NCI-H2081 treated with DMSO at 0.1 percent for 48 hours (cell line): ENCODE data around the gene SP6.

Experiments
- DNase-seq: peaks from one replicate; lab custom pipeline; 2025; lab: John Stamatoyannopoulos, UW

SP6 gene

DNA sequence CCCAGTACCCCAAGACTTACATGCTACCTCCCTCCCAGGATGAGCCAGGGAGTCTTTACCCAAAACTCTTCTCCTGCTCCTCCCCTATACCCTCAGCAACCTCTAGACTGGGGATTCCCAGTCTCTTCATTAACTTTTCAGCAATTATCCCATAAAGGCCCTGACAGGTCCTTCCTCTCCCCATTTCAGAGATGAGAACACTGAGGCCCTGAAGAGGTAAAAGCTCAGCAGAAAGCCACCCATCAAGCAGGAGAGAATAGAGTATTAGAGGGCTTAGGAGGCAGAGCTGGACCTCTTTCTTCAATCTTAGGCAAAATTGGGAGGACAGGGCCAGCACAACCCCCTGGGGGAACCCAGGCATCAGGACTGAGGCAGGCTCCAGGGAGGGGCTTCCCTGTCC, 5.9 kb upstream of the SP6 start:
- DNase-seq = no peak

GRCh38 chr17:47855737-47856136, 4.8 kb upstream of the SP6 start:
- no peak for DNase-seq

DNA sequence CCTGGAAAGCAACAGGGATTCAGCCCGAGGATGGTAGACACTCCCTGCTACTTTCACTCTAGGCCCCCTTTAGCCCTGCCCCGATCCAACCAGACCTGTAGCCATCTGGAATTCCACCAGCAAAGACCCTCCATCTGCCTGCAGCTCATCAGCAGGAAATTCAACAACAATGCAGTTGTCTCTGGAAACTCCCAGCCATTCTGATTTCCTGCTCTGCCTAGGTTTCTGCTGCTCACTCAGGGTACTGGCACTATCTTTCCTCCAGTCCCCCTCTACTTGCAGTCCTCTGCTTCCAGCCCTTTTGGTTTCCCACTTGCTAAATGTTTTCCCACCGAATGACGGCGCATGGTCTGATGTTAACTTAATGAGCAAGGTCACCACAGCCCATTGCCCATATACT, 2.7 kb upstream of the SP6 start:
- no peak for DNase-seq

DNA sequence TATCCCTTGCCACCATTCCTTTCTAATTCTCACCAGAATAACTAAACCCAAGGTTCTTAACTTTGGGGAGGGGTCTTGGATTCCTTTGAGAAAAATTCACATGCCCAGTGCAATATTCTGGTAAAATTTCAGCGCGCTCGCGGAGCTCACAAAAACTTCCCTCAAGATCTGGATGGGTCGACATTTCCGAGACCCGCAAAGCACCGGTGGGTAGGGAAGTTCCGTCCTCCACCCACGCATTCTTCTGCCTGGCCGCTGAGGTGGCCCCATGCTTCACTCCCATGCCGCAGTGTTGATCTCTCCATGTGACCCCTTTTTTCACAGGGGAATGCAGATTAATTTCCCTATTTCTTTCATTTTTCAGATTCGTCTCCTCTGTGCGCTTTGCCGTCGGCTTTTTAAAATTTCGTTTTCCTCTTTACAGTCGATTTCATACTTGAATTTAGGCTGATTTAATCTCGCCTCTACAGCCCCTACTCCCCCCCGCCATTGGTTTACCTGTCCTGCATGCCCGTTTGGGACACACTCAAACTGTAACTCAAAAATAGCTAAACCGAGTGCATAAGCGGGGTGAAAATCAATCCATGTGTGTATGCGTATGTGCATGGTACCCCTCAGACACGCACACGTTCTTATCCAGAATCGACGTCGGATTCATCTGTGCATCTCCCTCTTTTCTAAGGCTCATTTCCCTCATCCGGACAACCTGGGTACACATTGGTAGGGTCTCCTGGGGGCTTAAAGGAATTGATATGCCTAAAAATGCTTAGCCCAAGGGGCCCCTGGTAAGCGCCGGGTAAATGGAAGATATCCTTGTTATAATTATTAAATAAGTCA, 1.4 kb upstream of the SP6 start:
- DNase-seq = no peak

DNA sequence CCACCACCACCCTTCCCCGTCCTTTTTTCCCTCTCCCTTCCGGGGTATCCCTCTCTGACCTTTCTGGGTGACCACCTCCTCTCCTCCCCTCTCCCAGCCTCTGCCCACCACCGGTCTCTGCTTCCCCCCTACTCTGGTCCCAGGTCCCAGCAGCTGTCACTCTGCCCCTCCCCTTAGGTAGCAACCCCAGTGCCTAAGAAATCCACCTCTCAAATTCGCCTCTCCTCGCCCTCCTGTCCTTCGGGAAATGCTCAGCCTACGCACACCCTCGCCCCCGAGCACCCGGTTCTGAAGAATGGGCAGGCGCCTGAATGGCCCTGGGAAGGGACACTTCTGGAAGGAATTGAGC, 775 bp upstream of the SP6 start:
- no peak for DNase-seq

DNA sequence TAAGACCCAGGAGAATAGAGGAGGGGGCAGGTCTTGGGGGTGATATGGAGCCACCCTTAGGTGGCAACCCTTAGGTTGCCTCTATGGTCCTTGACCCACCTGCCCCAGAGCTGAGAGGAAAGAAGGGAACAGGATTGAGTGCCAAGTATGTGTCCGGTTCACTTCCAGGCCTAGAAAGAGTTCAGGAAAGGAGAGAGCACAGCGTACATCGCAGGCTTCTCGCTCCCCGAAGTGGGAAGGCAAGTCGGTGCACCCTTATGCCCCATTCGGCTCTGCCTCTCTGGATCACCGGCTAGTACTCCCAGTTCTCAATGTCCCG, 631 bp downstream of the SP6 start:
- DNase-seq = no peak

DNA sequence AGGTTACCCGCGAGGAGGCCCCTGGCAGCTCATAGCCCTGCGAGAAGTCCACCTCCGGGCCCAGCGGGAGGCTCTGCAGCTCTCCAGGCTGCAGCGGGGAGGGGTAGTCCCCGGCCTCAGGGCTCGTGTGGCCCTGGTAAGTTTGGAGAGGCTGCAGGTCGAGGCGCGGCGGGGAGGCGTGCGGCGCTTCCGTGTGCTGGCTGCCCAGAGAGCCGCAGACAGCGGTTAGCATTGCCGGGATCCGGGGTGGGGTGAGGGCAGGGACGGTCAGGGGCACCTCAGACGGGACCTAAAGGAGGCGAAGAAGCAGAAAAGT, 2.8 kb downstream of the SP6 start:
- no peak for DNase-seq

- DNase-seq = no peak
These were observed 3.4 kb downstream of the SP6 start for GRCh38 chr17:47847341-47848197.

- DNase-seq = no peak
These were observed 4.1 kb downstream of the SP6 start for GRCh38 chr17:47846716-47847340.

DNA sequence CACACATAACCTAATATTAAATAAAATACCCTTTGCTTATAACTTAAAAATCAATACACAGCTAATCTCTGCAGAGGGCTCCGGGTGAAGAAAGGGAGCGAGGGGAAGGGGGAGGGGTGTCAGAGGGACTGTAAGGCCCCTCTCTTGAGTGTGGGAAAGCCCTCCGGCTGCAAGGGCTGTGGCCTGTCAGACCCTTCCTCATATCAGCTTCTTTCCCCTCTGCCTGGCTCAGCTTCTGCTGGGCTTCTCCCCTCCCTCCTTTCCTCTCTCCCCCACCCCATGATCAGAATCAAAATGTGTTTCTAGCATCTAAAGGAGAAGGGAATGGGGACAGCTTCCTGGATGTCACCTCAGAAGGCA, 5.3 kb downstream of the SP6 start:
- no peak for DNase-seq

- DNase-seq = no peak
These were observed 5.9 kb downstream of the SP6 start for GRCh38 chr17:47844814-47845715.

- DNase-seq = no peak
These were observed 6.7 kb downstream of the SP6 start for GRCh38 chr17:47844227-47844626.

- no peak for DNase-seq
These were observed 7.6 kb downstream of the SP6 start for GRCh38 chr17:47843391-47843730.

- no peak for DNase-seq
These were observed 9.3 kb downstream of the SP6 start for GRCh38 chr17:47841488-47842291.

- peak; percentile 35 for DNase-seq
These were observed 10.0 kb downstream of the SP6 start, which contains the start of gene SCRN2 for GRCh38 chr17:47840742-47841487. SCRN2 (minus strand) TSS chr17:47841273; CDS start chr17:47840843, 430 bp downstream.

DNA sequence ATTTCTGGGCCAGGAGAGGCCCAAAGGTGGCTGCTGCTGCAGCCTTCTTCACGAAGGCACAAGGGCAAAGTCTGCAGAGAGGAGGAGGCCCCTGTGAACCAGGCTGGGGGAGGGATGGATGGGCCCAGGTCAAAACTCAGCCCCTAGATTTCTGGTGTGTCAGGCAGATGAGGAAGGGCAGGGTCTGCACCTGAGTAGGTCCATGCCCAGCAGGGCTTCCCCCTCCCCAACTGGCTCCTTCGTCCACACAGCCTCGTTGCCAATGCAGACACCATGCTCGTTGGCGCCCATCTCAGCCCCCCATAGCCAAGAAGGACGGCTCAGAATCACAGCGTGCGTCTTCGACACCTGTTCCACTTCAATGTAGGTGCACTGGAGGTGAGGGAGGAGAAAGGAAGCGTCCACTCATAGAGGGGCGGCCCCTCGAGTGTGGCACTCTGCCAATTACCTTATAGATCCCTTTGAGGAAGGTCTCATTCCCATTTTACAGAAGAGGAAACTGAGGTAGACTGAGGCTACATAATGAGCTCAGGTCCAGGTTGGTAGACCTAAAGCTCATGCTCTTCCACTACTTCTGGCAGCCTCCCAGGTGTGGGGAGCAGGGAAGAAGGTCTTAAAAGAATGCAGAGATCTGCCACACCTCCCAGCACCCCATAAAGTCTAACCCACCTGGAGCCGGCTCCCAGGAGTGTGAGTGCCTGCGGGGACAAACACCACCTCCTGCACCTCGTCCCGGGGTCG, 10.8 kb downstream of the SP6 start:
- DNase-seq = no peak

DNA sequence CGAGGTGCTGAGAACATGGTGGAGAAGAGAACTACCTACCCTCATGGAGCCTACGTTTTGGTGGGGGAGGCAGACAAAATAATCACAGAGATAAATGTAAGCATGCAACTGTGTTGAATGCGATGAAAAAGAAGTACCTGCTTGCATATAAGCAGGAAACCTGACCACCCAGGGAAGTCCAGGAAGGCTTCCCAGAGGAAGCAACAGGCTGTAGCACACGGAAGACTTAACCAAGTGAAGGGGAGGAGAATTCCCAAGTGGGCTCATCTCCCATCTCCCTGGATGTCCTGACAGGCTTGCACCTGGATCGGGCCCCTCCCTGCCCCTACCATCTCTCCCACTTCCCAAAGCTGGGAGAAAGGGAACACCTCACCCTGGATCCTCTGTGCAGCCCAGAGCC, 11.9 kb downstream of the SP6 start:
- DNase-seq = no peak

DNA sequence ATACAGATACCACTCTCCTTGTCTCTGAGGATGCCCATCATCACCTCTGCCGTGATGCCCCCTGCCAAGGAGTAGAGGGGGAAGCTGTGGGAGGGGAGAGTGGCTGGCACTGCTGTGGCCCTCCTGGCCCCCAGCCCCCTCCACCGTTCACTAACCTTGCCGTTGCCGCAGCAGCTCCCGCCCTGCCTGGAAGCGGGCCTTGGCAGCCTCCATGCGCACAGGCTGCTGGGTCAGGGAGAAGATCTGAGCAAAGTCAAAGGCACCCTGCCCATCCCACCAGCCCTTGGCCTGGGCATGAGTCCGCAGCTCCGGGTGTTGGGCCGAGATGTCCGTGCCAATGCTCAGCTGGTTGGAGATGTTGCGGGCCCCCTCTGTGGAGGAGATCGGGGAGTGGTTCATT, 12.3 kb downstream of the SP6 start:
- DNase-seq = no peak

- DNase-seq = no peak
These were observed 13.4 kb downstream of the SP6 start for GRCh38 chr17:47837401-47838039.

DNA sequence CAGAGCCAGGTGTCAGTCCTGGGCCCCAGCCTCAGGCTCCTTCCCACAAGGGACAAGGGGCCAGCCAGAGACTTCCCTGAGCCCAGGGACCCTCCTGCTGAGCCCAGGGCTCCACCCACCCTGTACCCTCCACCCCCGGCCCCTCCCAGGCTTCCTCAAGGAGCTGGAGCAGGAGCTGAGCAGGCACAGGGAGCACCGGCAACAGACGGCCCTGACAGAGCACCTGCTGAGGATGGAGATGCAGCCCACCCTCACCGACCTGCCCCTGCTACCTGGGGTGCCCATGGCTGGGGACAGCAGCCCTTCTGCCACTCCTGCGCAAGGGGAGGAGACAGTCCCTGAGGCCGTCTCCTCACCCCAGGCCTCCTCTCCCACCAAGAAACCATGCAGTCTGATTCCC, 14.4 kb downstream of the SP6 start:
- no peak for DNase-seq
